NCI-H1092 (cell line): ENCODE measurements around the gene DDX10.
A peak's percentile ranks its signal among the peaks of the same experiment; 100 is the strongest.

ENCODE experiments used
- DNase-seq: peaks from one replicate; lab custom pipeline; 2025; lab: John Stamatoyannopoulos, UW

DDX10 gene

DNA sequence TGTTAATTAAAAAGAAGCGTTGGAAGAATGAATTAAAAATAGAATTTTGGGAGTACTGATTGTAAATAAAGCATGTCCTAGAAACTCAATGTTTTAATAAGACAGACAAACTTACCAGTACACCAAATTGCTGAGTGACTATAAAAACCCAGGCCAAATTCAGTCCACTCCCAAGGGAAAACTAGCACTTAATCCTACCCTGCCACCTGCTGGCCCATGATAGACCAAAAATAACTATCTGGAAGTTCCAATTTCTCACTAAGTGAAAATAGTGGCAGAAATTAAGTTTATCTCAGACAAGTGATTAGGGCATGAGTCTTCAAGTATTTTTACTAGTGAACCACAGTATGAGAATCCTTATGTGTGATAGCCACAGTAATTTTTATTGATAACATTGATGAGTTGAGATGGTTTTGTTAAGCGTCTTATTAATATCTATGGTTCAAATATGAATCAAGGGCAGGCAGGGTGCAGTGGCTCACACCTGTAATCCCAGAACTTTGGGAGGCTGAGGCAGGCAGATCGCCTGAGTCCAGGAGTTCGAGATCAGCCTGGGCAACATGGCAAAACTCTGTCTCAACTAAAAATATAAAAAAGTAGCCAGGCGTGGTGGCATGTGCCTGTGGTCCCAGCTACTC, 9.8 kb upstream of the DDX10 start:
- DNase-seq: peak; percentile 4

DNA sequence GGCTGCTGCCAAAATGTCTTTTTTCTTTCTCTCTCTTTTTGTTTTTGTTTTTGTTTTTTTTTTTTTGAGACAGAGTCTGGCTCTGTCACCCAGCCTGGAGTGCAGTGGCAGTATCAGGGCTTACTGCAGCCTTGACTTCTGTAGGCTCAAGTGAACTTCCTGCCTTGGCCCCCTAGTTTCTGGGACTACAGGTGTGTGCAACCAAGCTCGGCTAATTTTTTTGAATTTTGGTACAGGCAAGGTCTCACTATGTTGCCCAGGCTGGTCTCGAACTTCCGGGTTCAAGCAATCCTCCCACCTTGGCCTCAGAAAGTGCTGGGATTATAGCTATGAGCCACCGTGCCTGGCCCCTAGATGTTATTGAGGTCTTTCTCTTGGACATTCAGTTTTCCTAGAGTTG, 2.2 kb upstream of the DDX10 start:
- DNase-seq: no peak

DNA sequence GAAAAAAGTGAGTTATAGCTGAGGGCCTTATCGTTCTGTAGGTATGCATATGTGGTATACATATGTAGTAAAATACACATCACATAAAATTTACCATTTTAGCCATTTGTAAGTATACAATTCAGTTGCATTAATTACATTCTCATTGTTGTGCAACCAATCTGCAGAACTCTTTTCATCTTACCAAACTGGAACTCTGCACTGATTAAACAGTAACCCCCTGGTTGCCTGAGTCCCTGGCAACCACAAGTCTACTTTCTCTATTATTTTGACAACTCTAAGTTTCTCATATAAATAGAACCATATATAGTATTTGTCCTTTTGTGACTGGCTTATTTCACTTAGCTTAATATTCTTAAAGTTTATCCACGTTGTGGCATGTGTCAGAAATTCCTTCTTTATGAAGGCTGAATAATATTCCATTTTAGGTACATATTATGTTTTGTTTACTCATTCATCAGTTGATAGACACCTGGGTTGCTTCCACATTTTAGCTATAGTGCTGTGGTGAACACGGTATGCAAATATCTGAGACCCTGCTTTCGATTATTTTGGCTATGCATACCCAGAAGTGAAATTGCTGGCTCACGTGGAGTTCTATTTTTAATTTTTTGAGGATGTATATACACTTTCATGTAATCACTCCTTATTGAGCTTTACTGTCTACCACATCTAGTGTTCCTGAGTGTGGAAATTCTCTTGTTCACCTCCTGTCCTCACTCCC, 1.6 kb upstream of the DDX10 start:
- no peak for DNase-seq

DNA sequence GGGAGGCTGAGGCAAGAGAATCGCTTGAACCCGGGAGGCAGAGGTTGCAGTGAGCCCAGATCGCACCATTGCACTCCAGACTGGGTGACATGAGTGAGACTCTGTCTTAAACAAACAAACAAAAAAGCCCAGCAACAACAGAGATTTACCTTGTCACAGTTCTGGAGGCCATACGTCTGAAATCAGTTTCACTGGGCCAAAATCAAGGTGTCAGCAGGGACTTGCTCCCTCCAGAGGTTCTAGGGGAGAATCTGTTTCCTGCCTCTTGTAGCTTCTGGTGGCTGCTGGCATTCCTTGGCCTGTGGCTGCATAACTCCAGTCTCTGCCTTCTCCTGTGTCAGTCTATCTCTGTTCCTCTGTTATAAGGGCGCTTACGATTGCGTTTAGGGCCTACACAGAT, 1.5 kb downstream of the DDX10 start:
- DNase-seq: no peak

DNA sequence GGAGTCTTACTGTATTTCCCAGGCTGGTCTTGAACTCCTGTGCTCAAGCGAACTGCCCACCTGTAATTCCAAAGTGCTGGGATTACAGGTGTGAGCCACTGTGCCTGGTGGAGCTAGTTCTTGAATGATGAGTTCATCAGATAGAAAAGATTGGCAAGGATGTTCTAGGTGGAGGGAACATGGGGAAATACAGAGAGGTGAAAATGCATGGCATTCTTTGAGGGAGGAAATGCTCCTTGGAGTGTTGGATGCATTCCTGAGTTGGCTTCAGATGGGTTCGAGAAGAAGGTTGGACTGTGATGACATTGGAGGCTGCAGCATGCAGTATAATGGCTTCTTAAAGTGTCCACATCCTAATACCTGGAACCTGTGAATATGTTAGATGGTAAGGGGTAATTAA, 4.4 kb downstream of the DDX10 start:
- no peak for DNase-seq

DNA sequence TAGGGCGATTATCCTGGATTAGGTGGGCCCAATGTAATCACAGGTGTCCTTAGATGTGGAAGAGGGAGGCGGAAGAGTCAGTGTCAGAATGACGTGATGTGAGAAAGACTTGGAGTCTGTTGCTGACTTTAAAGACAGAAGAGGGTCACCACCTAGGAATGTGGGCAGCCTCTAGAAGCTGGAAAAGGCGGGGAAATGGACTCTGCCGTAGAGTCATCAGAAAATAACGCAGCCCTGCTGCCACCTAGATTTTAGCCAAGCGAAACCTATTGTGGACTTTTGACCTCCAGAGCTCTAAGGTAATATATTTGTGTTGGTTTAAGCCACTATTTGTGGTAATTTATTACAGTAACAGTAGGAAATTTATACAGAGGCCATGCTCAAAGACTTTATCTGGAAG, 4.8 kb downstream of the DDX10 start:
- DNase-seq: no peak

DNA sequence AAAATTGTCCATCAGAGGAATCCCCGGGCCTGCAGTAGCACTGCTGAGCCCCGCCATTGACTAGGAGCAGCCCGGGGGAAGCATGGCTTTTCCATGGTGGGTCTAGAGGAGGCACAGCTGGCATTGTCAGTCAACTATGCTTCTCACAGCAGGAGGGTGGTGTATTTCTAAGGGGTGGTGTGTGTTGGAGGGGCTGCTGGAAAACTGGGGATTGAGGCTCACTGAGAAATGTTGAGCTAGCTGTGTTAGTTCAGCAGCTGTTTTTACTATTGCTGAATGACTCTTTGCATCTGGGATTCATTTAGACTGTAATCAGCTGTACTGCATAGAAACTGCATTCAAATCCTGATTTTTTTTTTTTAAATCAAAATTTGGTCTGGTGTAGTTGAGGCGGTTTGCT, 5.6 kb downstream of the DDX10 start:
- no peak for DNase-seq

DNA sequence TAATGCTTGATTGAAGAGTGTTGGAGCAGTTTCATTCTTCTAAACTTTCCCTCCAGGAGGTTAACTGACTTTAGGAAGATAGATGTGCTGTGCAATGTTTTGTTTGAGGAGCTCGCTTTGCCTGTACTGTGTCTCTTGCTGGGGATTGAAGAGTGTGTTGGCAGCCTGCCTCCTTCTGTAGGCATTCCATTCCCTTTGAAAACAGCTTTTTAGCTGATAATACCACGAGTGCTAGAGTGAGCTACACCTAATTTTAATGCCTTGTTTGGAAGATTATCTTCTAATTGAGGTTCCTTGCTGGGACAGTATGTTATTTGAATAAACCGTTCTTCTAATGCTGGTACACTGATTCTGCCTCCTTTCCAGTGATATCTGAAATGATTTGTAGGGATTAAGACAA, 7.2 kb downstream of the DDX10 start:
- DNase-seq: no peak

DNA sequence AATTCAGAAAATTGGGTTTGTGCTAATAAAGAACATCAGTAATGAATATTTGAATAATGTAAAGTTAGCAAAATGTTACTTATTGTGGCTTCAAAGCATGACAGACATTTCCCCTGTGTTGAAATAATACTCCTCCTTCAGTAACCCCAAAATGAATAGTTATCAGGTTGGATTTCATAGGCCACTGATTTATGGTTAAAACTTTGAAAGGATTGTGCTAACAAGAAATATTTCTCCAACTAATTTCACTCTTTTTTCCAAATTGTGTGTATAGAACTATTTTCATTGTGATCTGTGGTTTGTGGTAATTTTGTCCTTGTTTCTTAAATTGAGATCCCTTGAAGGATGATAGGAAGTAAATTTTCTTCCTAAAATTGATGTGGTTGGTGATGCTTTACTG, 7.9 kb downstream of the DDX10 start:
- no peak for DNase-seq

DNA sequence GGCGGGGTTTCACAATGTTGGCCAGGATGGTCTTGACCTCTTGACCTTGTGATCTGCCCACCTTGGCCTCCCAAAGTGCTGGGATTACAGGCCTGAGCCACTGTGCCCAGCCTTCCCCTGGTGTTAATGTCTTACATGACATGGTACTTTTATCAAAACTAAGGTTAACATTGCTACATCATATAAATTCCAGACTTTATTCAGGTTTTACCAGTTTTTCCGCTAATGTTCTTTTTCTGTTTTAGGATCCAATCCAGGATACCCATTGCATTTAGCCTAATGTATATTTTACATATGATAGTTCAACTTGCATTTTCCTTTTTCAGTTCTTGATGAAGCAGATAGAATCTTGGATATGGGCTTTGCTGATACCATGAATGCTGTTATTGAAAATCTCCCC, 14.2 kb downstream of the DDX10 start:
- DNase-seq: no peak

DNA sequence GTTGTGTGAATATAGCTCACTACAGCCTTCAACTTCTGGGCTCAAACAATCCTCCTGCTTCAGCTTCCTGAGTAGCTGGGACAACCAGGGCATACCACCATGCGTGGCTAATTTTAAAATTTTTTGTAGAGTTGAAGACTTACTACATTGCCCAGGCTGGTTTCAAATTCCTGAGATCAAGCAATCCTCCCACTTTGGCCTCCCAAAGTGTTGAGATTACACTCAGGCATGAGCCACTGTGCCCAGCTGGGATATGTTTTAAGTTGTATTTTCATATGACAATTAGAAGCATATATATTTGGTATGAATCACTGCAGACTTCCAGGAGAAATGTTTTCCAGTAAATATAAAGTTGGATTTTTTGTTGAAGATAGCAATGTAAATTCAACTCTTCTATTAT, 15.4 kb downstream of the DDX10 start:
- DNase-seq: no peak

DNA sequence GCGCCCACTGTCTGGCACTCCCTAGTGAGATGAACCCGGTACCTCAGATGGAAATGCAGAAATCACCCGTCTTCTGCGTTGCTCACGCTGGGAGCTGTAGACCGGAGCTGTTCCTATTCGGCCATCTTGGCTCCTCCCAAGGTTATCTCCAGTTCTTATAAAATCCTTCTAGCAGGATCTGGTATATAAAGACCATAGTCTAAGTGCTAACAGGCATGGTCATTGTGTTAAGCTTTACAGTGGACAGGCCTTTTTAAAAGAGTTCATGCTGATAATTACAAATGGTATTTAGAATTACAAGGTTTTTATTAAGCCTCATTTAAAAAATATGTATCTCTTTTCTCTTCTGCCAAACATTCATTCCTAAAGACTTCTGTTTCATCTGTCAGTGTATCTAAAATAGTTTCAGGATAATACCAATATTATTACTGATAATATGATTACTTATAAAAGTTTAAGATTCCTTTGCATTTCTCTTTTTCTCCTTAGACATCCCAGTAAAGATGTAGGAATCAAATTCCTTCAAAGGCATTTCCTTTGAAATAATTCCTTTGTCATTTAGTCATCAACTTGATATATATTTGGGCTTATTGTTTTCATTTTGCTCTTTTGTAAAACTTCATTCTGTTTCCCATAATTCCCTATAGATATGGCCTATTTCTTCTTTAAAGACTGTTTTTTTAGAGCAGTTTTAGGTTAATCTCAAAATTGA, 20.7 kb downstream of the DDX10 start:
- no peak for DNase-seq

DNA sequence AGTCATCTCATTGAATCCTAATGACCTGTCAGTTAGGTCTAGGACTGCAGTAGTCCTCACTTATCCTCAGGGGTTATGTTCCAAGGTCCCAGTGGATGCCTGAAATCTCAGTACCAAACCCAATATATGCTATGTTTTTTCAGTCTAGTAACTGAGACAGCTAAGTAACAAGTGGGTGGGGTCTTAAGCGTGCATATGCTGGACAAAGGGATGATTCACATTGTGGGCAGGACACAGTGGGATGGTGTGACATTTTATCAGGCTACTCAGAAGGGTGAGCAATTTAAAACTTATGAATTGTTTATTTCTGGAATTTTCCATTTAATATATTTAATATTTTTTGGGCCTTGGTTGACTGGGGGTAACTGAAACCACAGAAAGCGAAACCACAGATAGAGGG, 29.0 kb downstream of the DDX10 start:
- no peak for DNase-seq

DNA sequence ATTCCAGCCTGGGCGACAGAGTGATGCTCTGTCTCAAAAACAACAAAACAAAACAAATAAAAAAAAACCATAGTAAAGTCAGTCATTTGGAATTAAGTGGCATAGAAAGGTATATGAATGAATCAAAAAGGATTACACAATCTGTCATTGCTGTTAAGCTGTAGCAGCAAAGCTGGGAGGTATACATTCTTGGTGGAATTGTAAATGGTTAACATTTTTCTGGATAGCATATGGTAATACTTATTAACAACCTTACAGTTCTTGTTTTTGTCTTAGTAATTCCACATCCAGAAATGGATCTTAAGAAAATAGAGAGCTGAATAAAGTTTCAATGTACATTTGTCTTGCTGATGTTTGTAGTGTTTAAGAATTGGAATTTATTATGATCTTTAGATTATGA, 30.0 kb downstream of the DDX10 start:
- no peak for DNase-seq

DNA sequence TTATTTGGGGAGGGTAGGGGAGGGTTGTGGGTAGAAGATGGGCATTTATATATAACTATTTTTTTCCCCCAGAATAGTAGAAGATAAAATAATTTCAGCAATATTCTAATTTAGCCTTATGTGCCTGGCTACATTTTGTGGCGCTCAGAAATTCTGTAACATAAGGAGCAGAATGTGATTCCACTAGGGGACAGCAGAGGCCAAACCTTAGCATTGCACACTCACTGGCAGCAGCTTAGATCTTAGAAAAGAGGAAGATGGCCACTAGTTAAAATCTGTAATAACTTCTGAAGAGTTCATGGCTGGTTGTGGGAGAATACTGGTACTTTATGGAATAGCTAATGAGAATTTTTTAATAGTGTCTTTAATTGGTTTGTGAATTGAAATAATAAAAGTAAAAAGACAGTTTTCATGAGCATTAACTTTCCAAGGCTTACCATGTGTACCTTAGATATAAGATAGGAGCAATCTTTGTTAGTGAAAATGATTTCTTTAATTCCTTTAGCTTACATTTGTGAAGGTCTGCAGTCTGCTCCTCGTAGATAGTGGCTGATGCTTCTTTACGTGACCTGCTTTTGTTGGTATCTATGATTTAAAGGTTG, 33.1 kb downstream of the DDX10 start:
- DNase-seq: peak; percentile 46

DNA sequence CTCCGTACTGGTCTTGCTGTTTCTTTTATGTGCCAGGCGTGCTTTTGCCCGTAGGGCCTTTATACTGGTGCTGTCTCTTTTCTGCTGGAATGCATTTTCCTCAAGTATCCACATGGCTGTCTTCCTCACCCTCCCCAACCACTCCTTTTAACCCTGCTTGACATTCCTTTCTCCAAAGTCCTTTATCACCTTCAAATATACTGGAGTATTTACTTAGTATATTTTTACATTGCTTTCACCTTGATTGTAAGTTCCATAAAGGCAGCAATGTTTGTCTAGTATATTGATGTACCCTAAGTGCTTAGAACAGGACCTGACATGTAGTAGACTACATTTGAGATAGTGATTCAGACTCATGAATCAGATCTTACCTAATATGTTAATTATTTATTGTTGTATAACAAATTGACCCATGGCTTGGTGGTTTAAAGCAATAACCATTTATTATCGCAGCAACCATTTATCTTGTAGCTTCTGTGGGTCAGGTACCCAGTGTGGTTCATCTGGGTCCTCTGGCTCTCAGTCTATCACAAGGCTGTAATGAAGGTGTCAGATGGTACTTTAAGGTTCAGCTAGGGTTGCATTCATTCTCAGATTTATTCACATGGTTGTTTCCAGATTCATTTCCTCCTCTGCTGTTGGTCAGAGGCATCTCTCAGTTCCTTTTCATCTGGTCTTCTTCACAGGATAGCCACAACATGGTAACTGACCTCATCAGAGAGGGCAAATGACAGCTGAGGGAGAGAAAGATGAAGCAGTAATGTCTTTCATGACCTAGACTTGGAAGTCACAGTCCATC, 34.2 kb downstream of the DDX10 start:
- DNase-seq: no peak

DNA sequence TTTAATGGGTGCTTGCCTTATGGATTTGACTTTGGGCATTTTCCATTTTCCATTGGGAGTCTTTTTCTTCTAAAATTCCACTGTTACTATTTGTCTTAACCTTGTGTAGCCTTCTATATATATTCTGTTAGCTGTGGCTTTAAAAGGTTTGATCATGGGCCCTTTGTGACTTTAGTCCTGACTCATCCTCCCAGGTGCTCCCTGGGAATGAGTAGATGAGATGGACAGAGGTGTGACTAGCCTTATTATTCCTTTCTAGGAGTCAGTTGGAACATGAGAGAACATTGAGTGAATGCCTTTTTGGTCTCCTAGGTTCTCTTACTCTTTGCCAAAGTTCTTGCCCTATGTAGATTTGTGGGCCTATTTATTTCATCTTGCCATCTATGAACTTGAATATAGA, 39.0 kb downstream of the DDX10 start:
- DNase-seq: no peak

DNA sequence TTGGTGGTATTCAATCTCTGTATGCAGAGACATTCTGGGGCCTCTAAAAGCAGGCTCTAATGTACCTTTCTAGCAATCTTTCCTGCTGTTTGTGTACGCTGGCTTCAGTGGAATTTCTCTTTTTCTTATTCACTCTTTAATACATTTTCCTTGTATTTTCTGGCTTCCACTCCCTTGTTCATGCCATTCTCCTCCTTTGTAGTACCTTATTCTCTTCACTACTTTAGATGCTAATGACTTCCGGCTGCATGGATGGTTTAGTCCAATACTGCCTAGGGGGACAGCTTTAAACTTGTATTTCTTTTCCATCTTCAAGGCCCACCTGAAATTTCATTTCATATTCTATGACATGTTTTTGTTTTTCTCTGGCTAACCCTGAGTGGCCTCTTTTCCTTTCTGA, 40.2 kb downstream of the DDX10 start:
- no peak for DNase-seq

DNA sequence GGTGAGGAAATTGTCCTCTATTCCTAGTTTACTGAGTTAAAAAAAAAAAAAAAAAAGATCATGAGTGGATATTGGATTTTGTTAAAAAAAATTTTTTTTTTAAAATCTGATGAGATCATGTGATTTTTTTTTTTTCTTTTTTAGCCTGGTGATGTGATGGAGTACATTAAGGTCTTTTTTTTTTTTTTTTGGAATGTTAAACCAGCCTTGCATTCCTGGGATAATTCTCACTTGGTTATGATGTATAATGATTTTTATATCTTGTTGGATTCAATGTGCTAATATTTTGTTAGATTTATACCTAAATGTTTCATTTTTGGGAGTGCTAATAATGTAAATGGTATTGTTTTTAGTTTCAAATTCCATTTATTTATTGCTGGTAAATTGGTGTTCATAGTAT, 43.3 kb downstream of the DDX10 start:
- DNase-seq: no peak

DNA sequence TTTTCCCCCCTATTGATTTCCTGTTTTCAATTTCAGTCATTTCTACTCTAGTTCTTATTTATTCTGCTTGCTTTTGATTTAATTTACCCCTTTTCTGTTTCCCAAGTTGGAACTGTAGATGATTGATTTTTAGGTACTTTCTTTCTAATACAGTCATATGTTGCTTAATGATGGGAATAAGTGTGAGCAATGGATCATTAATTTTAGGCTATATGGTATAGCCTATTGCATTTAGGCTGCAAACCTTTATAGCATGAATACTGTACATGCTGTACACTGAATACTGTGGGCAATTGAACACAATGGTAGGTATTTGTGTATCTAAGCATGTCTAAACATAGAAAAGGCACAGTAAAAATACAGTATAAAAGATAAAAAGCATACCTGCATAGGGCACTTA, 44.9 kb downstream of the DDX10 start:
- DNase-seq: no peak

DNA sequence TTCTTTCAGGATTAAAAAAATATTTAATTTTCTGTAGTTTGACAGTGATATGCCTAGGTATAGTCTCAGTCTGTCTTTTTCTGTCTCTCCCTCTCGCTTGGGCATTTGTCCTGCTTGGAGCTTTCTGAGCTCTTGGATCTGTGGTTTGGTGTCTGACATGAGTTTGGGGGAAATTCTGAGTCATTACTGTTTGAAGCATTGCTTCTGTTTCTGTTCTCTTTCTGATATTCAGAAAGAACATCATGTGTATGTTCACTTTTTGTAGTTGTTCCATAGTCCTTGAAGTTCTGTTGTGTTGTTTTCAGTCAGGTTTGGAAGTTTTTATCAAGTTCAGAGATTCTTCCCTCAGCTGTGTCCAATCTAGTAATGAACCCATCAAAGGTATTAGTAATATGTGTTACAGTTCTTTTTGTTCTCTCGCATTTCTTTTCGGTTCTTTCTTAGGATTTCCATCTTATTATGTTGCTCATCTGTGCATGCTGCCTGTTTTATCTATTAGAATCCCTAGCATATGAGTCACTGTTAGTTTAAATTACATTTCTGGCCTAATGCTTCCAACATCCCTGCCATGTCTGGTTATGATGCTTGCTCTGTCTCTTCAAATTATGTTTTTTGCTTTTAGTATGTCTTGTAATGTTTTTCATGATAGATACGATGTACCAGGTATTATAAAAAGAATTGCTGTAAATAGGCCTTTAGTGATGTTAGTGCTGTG, 48.4 kb downstream of the DDX10 start:
- DNase-seq: no peak

DNA sequence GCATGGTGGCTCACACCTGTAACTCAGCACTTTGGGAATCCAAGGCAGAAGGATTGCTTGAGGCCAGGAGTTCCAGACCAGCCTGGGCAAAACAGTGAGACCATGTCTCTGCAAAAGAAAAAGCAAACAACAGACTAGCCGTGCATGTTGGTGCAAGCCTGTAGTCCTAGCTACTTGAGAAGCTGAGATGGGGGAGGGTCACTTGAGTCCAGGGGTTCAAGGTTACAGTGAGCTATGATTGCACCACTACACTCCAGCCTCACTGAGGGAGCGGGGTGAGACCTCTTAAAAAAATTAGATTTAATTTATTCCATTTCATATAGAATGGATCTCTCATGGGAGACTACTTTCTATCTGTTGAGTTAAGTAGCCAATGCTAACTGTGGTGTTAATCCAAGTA, 50.4 kb downstream of the DDX10 start:
- DNase-seq: no peak
